IPS DF 6.9 (cell line): ENCODE measurements around the gene GNAL.

Source experiments
- DNase-seq: peaks from one replicate; pipeline ENCODE4 v3.0.0-alpha.2; 2013; ENCODE audit warnings: low read depth, low spot score
- H3K27ac ChIP-seq: one replicate; pipeline ENCODE4 v1.5.1; 2013; ENCODE audit warnings: low read length, control low read depth
- H3K27me3 ChIP-seq: 2 replicates; pipeline ENCODE4 v1.6.1; 2013; ENCODE audit warnings: mild to moderate bottlenecking, low read length; ENCODE audit not compliant: control insufficient read depth, insufficient read depth
- H3K36me3 ChIP-seq: 2 replicates; pipeline ENCODE4 v1.6.1; 2013; ENCODE audit warnings: low read length; ENCODE audit not compliant: control insufficient read depth, insufficient read depth
- H3K4me1 ChIP-seq: 2 replicates; pipeline ENCODE4 v1.6.1; 2013; ENCODE audit warnings: low read length; ENCODE audit not compliant: control insufficient read depth, insufficient read depth
- H3K4me3 ChIP-seq: 2 replicates; pipeline ENCODE4 v1.5.1; 2013; ENCODE audit warnings: mild to moderate bottlenecking, low read length
- H3K9me3 ChIP-seq: 2 replicates; pipeline ENCODE4 v1.6.1; 2013; ENCODE audit warnings: low read length, inconsistent platforms; ENCODE audit not compliant: control insufficient read depth, insufficient read depth
- WGBS: extraction: QIAGEN DNeasy Blood & Tissue Kit; methylation state at CpG from one replicate; pipeline ENCODE4 v1.1.7; 2013; ENCODE audit warnings: mixed read lengths, missing lambda C conversion rate; ENCODE audit not compliant: insufficient read length, insufficient coverage; 5-methylcytosine and 5-hydroxymethylcytosine counted together

Gene GNAL

GRCh38 chr18:11783716-11784331 is 94.8 kb downstream of the GNAL start:
- H3K4me1 ChIP-seq, result peaks cover 2% of the 10 kb centered on the region; the same call in 1 of the 2 replicates
- H3K27me3 ChIP-seq, result no peaks in the 10 kb centered on the region
- no CpG with 5 or more reads among the region's 7 CpGs for WGBS
- H3K9me3 ChIP-seq, result no peaks in the 10 kb centered on the region
- no peak overlapping the region for H3K4me3 ChIP-seq
- no peak for DNase-seq
- no peak overlapping the region for H3K27ac ChIP-seq
- no peaks in the 10 kb centered on the region for H3K36me3 ChIP-seq

- Histone ChIP-seq H3K9me3 (no peaks in the 10 kb centered on the region), H3K4me1 (peaks cover 2% of the 10 kb centered on the region; the same call in 1 of the 2 replicates), H3K27me3 (no peaks in the 10 kb centered on the region), H3K27ac (no peak overlapping the region), H3K4me3 (no peak overlapping the region), H3K36me3 (no peaks in the 10 kb centered on the region)
- no peak for DNase-seq
- WGBS, result 100% methylated on average over 1 of the region's 6 CpGs
These were observed 95.7 kb downstream of the GNAL start for GRCh38 chr18:11784674-11785304.

GRCh38 chr18:11785444-11786055 is 96.5 kb downstream of the GNAL start:
- peaks cover 2% of the 10 kb centered on the region; the same call in 1 of the 2 replicates for H3K4me1 ChIP-seq
- DNase-seq, result no peak

GRCh38 chr18:11789716-11790510 is 100.8 kb downstream of the GNAL start:
- Histone ChIP-seq H3K4me3 (no peak overlapping the region), H3K9me3 (no peaks in the 10 kb centered on the region), H3K27ac (no peak overlapping the region), H3K4me1 (peaks cover 3% of the 10 kb centered on the region; the same call in 1 of the 2 replicates), H3K27me3 (no peaks in the 10 kb centered on the region), H3K36me3 (no peaks in the 10 kb centered on the region)
- no peak for DNase-seq
- WGBS, result no CpG with 5 or more reads among the region's 7 CpGs

More at GRCh38 chr18:11785444-11786055, 96.5 kb downstream of the GNAL start:
- Histone ChIP-seq H3K27ac (no peak overlapping the region), H3K27me3 (no peaks in the 10 kb centered on the region), H3K36me3 (no peaks in the 10 kb centered on the region), H3K9me3 (no peaks in the 10 kb centered on the region), H3K4me3 (no peak overlapping the region)
- no CpG with 5 or more reads among the region's 9 CpGs for WGBS

GRCh38 chr18:11791131-11791530 is 102.1 kb downstream of the GNAL start:
- no CpG with 5 or more reads among the region's 3 CpGs for WGBS
- Histone ChIP-seq H3K4me1 (peaks cover 3% of the 10 kb centered on the region; the same call in 1 of the 2 replicates), H3K4me3 (no peak overlapping the region), H3K9me3 (no peaks in the 10 kb centered on the region), H3K27me3 (no peaks in the 10 kb centered on the region), H3K36me3 (no peaks in the 10 kb centered on the region), H3K27ac (no peak overlapping the region)
- no peak for DNase-seq

GRCh38 chr18:11792632-11793031 is 103.6 kb downstream of the GNAL start:
- H3K4me1 ChIP-seq, result peaks cover 3% of the 10 kb centered on the region; the same call in 1 of the 2 replicates
- no peak for DNase-seq
- no peaks in the 10 kb centered on the region for H3K9me3 ChIP-seq
- no peak overlapping the region for H3K4me3 ChIP-seq
- H3K27ac ChIP-seq, result no peak overlapping the region
- H3K36me3 ChIP-seq, result no peaks in the 10 kb centered on the region
- no peaks in the 10 kb centered on the region for H3K27me3 ChIP-seq

- DNase-seq, result no peak
- H3K36me3 ChIP-seq, result no peaks in the 10 kb centered on the region
- peaks cover 1% of the 10 kb centered on the region; the same call in 1 of the 2 replicates for H3K4me1 ChIP-seq
- no peak overlapping the region for H3K27ac ChIP-seq
- H3K4me3 ChIP-seq, result no peak overlapping the region
- WGBS, result no CpG with 5 or more reads among the region's 3 CpGs
- H3K27me3 ChIP-seq, result no peaks in the 10 kb centered on the region
- no peaks in the 10 kb centered on the region for H3K9me3 ChIP-seq
These were observed 105.1 kb downstream of the GNAL start for GRCh38 chr18:11794195-11794594.

GRCh38 chr18:11795916-11796315 is 106.9 kb downstream of the GNAL start:
- Histone ChIP-seq H3K4me1 (peaks cover 1% of the 10 kb centered on the region; the same call in 1 of the 2 replicates), H3K4me3 (no peak overlapping the region), H3K9me3 (no peaks in the 10 kb centered on the region), H3K27me3 (no peaks in the 10 kb centered on the region), H3K27ac (no peak overlapping the region), H3K36me3 (no peaks in the 10 kb centered on the region)
- no CpG with 5 or more reads among the region's 6 CpGs for WGBS
- DNase-seq, result no peak

- H3K4me3 ChIP-seq, result no peak overlapping the region
- H3K36me3 ChIP-seq, result no peaks in the 10 kb centered on the region
- no peaks in the 10 kb centered on the region for H3K4me1 ChIP-seq
- no peak for DNase-seq
- no peak overlapping the region for H3K27ac ChIP-seq
- no peaks in the 10 kb centered on the region for H3K9me3 ChIP-seq
- H3K27me3 ChIP-seq, result no peaks in the 10 kb centered on the region
- WGBS, result no CpG with 5 or more reads among the region's 1 CpG
These were observed 109.2 kb downstream of the GNAL start for GRCh38 chr18:11798271-11798670.

- Histone ChIP-seq H3K4me1 (no peaks in the 10 kb centered on the region), H3K4me3 (no peak overlapping the region), H3K9me3 (no peaks in the 10 kb centered on the region), H3K27ac (no peak overlapping the region), H3K27me3 (no peaks in the 10 kb centered on the region), H3K36me3 (no peaks in the 10 kb centered on the region)
- DNase-seq, result no peak
- no CpG with 5 or more reads among the region's 2 CpGs for WGBS
These were observed 110.0 kb downstream of the GNAL start for GRCh38 chr18:11799066-11799465.
